Suprapubic skin (tissue), 4 donors: ENCODE measurements around the gene CAPN14.

Experiments used
- EP300 ChIP-seq: sonication (generic); formaldehyde crosslinking; IDR thresholded peaks from one replicate; pipeline ENCODE4 v1.6.1; 2017; ENCODE audit warnings: antibody characterized with exemption
- POLR2A ChIP-seq, 2 donors: fragments of 450-650 bp; IDR thresholded peaks; one replicate each; pipeline ENCODE4 v1.6.1; 2017; ENCODE audit warnings: antibody characterized with exemption in 2 of 2, mild to moderate bottlenecking in 2 of 2, moderate library complexity in 2 of 2
- POLR2AphosphoS5 ChIP-seq, 3 donors: sonication (generic); formaldehyde crosslinking; IDR thresholded peaks; one replicate each; pipeline ENCODE4 v1.6.1; 2017; ENCODE audit warnings: antibody characterized with exemption in 3 of 3
- TF ChIP-seq, protein P1 (sequence below), 2 donors: fragments of 200-600 bp in 1 of 2; fragments of 450-650 bp in 1 of 2; sonication (generic) in 1 of 2; IDR thresholded peaks; one replicate each; pipeline ENCODE4 v1.5.1; 2016 to 2019; ENCODE audit warnings: antibody characterized with exemption in 2 of 2, mild to moderate bottlenecking in 1 of 2, moderate library complexity in 1 of 2

DNA sequence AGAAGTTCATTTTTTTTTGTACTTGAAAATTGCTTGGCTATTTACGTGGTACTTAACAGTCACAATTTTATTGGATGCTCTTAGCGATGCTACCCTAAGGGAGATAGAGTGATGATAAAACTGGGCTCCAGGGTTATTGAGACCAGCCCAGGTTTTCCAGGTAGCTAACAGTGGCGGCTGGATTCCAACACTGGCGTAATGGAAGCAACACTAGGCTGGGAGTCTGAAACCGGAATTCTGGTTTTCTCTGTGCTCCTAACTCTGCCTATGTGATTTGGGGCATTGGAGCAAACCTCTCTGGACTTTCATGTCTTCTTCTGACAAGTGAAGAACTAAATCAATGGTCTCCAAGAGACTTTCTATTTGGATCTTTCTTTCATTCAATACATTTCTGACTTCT, 69.7 kb downstream of the CAPN14 start:
- TF ChIP-seq, protein P1, sequence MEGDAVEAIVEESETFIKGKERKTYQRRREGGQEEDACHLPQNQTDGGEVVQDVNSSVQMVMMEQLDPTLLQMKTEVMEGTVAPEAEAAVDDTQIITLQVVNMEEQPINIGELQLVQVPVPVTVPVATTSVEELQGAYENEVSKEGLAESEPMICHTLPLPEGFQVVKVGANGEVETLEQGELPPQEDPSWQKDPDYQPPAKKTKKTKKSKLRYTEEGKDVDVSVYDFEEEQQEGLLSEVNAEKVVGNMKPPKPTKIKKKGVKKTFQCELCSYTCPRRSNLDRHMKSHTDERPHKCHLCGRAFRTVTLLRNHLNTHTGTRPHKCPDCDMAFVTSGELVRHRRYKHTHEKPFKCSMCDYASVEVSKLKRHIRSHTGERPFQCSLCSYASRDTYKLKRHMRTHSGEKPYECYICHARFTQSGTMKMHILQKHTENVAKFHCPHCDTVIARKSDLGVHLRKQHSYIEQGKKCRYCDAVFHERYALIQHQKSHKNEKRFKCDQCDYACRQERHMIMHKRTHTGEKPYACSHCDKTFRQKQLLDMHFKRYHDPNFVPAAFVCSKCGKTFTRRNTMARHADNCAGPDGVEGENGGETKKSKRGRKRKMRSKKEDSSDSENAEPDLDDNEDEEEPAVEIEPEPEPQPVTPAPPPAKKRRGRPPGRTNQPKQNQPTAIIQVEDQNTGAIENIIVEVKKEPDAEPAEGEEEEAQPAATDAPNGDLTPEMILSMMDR (IDR thresholded peaks at IDR 0.05) = no peak
- TF ChIP-seq EP300 = no peak
- TF ChIP-seq POLR2A (IDR thresholded peaks at IDR 0.05) = no peak
- TF ChIP-seq POLR2AphosphoS5 (IDR thresholded peaks at IDR 0.05) = no peak
